GM04503 (cell line): ENCODE measurements around the gene ZNF117.
"Not testable (repeated sequence)": the region's sequence is repeated elsewhere in the genome, so short reads cannot be mapped to it uniquely, and the experiment has no call there.

Experiments used
- DNase-seq: peaks from one replicate; pipeline ENCODE4 v3.0.0-alpha.2; 2012; ENCODE audit warnings: low read depth

ZNF117 gene

GRCh38 chr7:64990936-64991335, at the start of gene ZNF117:
Gene ZNF117, minus strand, starts transcription at chr7:64991036.
- no peak for DNase-seq

GRCh38 chr7:65038767-65039166, 47.9 kb upstream of the ZNF117 start:
- not testable (repeated sequence) for DNase-seq

GRCh38 chr7:65037740-65038688, 47.2 kb upstream of the ZNF117 start:
- DNase-seq, result peak; percentile 43

GRCh38 chr7:65036526-65036925, 45.7 kb upstream of the ZNF117 start:
- DNase-seq, result not testable (repeated sequence)

- DNase-seq, result not testable (repeated sequence)
These were observed 44.6 kb upstream of the ZNF117 start for GRCh38 chr7:65035469-65035868.

GRCh38 chr7:65034120-65034782, 43.4 kb upstream of the ZNF117 start:
- DNase-seq, result not testable (repeated sequence)

GRCh38 chr7:65033391-65033790, 42.6 kb upstream of the ZNF117 start:
- DNase-seq, result not testable (repeated sequence)

GRCh38 chr7:65025023-65025422, 34.2 kb upstream of the ZNF117 start:
- DNase-seq, result not testable (repeated sequence)

- DNase-seq, result not testable (repeated sequence)
These were observed 30.1 kb upstream of the ZNF117 start for GRCh38 chr7:65020978-65021377.

GRCh38 chr7:65009881-65010280, 19.0 kb upstream of the ZNF117 start:
- not testable (repeated sequence) for DNase-seq

- DNase-seq, result not testable (repeated sequence)
These were observed 18.6 kb upstream of the ZNF117 start for GRCh38 chr7:65009394-65009793.

- DNase-seq, result not testable (repeated sequence)
These were observed 16.2 kb upstream of the ZNF117 start for GRCh38 chr7:65007036-65007435.

- DNase-seq, result peak; percentile 74
These were observed 15.5 kb upstream of the ZNF117 start, which contains the start of gene ERV3-1 for GRCh38 chr7:65006094-65006992. Gene ERV3-1, minus strand, starts transcription at chr7:65006687. Its CDS starts 13,661 bp downstream, at chr7:64993026.

GRCh38 chr7:65004575-65004974, 13.7 kb upstream of the ZNF117 start:
- DNase-seq, result no peak

- no peak for DNase-seq
These were observed 12.2 kb upstream of the ZNF117 start for GRCh38 chr7:65002972-65003585.

- no peak for DNase-seq
These were observed 10.5 kb upstream of the ZNF117 start for GRCh38 chr7:65001291-65001814.

GRCh38 chr7:64999165-65000004, 8.5 kb upstream of the ZNF117 start:
- DNase-seq, result no peak

GRCh38 chr7:64998865-64999164, 8.0 kb upstream of the ZNF117 start:
- DNase-seq, result no peak

- no peak for DNase-seq
These were observed 7.1 kb upstream of the ZNF117 start for GRCh38 chr7:64997927-64998391.
